Gastroesophageal sphincter (tissue), 3 donors: ENCODE results near the gene AXIN1.

ENCODE experiments used
- EP300 ChIP-seq: sonication (generic); formaldehyde crosslinking; IDR thresholded peaks from one replicate; pipeline ENCODE4 v1.6.1; 2017; ENCODE audit warnings: antibody characterized with exemption, mild to moderate bottlenecking
- POLR2A ChIP-seq, 2 donors: fragments of 450-650 bp; IDR thresholded peaks; one replicate each; pipeline ENCODE4 v1.6.1; 2017; ENCODE audit warnings: antibody characterized with exemption in 2 of 2, mild to moderate bottlenecking in 2 of 2, moderate library complexity in 1 of 2
- TF ChIP-seq, protein P1 (sequence below), 4 experiments: fragments of 200-600 bp in 2 of 4; fragments of 450-650 bp in 2 of 4; sonication (generic) in 1 of 4; IDR thresholded peaks; one replicate each; pipeline ENCODE4 v1.5.1; 2017 to 2019; ENCODE audit warnings: antibody characterized with exemption in 4 of 4, mild to moderate bottlenecking in 2 of 4, moderate library complexity in 2 of 4

- TF ChIP-seq, protein P1, sequence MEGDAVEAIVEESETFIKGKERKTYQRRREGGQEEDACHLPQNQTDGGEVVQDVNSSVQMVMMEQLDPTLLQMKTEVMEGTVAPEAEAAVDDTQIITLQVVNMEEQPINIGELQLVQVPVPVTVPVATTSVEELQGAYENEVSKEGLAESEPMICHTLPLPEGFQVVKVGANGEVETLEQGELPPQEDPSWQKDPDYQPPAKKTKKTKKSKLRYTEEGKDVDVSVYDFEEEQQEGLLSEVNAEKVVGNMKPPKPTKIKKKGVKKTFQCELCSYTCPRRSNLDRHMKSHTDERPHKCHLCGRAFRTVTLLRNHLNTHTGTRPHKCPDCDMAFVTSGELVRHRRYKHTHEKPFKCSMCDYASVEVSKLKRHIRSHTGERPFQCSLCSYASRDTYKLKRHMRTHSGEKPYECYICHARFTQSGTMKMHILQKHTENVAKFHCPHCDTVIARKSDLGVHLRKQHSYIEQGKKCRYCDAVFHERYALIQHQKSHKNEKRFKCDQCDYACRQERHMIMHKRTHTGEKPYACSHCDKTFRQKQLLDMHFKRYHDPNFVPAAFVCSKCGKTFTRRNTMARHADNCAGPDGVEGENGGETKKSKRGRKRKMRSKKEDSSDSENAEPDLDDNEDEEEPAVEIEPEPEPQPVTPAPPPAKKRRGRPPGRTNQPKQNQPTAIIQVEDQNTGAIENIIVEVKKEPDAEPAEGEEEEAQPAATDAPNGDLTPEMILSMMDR (IDR thresholded peaks at IDR 0.05) = no peak
- TF ChIP-seq POLR2A (IDR thresholded peaks at IDR 0.05) (no peak), EP300 (no peak)
Observed at GRCh38 chr16:307691-308312, 44.7 kb downstream of the AXIN1 start.
